ENCODE data around the gene SORCS1.

Gene SORCS1

GRCh38 chr10:106652279-106652678 is 512.2 kb downstream of the SORCS1 start:
- TF ChIP-seq, protein P1, sequence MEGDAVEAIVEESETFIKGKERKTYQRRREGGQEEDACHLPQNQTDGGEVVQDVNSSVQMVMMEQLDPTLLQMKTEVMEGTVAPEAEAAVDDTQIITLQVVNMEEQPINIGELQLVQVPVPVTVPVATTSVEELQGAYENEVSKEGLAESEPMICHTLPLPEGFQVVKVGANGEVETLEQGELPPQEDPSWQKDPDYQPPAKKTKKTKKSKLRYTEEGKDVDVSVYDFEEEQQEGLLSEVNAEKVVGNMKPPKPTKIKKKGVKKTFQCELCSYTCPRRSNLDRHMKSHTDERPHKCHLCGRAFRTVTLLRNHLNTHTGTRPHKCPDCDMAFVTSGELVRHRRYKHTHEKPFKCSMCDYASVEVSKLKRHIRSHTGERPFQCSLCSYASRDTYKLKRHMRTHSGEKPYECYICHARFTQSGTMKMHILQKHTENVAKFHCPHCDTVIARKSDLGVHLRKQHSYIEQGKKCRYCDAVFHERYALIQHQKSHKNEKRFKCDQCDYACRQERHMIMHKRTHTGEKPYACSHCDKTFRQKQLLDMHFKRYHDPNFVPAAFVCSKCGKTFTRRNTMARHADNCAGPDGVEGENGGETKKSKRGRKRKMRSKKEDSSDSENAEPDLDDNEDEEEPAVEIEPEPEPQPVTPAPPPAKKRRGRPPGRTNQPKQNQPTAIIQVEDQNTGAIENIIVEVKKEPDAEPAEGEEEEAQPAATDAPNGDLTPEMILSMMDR (IDR thresholded peaks at IDR 0.05; ENCODE audit: control extremely low read depth, extremely low read depth, low read depth, missing control alignments): no peak
- ChIA-PET CTCF (interaction anchor here (1.0 to 1.8 kb wide), 4 partner anchors 19 to 53 kb away, joined by 3 to 6 read pairs (median 4); no protein-coding TSS in a partner anchor), POLR2A (no interaction called here)
- DNase-seq (ENCODE audit: extremely low spot score): peak; percentile 19

- ChIA-PET CTCF (interaction anchor here (1.1 to 1.7 kb wide), 3 partner anchors 20 to 29 kb away, joined by 3 to 4 read pairs (median 3); no protein-coding TSS in a partner anchor), POLR2A (no interaction called here)
- TF ChIP-seq, protein P1 (IDR thresholded peaks at IDR 0.05; ENCODE audit: control extremely low read depth, extremely low read depth, low read depth, missing control alignments): no peak
- DNase-seq (ENCODE audit: extremely low spot score): no peak
Measured at GRCh38 chr10:106648534-106649481, 515.7 kb downstream of the SORCS1 start.

DNA sequence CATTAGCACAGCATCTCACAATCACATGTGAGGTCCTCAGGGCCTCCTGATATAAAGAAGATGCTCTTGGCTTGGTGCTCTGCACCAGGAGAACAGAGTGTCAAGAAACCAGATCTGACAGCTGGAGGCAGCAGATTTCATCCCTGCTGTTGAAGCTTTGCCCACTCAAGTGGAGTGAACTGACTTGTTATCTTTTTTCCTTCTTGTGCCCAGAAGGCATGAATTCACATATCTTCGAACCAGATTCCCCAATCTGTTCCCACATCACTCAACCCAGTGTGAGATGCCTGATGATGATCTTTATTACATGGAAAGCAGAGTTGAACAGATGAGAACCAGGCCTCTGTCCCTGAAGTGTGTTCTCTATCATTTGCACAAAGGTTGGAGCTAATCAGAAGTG is 521.0 kb downstream of the SORCS1 start:
- POLR2A ChIA-PET: no interaction called here
- TF ChIP-seq, protein P1 (IDR thresholded peaks at IDR 0.05; ENCODE audit: control extremely low read depth, extremely low read depth, low read depth, missing control alignments): no peak

DNA sequence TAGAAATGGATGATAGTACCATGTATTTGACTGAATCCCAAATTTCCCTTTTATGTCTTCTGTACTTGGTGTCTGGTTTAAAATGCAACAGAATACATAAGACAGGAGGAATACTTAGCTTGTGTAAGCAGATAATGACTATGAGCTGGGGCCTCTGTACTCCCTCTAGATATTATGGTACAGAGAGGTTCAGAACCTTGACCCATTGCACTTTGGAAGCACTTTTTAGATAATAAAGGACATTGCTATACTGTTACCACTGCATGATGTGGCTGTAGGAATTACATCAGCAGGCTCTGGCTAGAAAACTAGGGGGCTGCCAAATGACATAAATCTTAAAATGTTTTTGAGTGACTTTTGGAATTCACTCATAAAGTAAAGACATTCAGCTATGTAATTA is 526.6 kb downstream of the SORCS1 start:
- CTCF ChIA-PET: interaction anchor here (0.9 to 2.1 kb wide), 7 partner anchors 9 to 69 kb away, joined by 3 to 10 read pairs (median 3); no protein-coding TSS in a partner anchor

More for the DNA sequence above, 521.0 kb downstream of the SORCS1 start:
- no peak for DNase-seq (ENCODE audit: extremely low spot score)
- CTCF ChIA-PET: interaction anchor here (1.2 to 2.4 kb wide), 4 partner anchors 13 to 68 kb away, joined by 3 to 14 read pairs (median 4); no protein-coding TSS in a partner anchor

GRCh38 chr10:106636766-106637491 is 527.6 kb downstream of the SORCS1 start:
- ChIA-PET CTCF (interaction anchor here (0.9 to 1.6 kb wide), 5 partner anchors 10 to 38 kb away, joined by 3 to 5 read pairs (median 3); no protein-coding TSS in a partner anchor), POLR2A (no interaction called here)
- DNase-seq (ENCODE audit: extremely low spot score): no peak
- TF ChIP-seq, protein P1 (IDR thresholded peaks at IDR 0.05; ENCODE audit: control extremely low read depth, extremely low read depth, low read depth, missing control alignments): no peak

More for the DNA sequence above, 526.6 kb downstream of the SORCS1 start:
- POLR2A ChIA-PET: no interaction called here
- TF ChIP-seq, protein P1 (IDR thresholded peaks at IDR 0.05; ENCODE audit: control extremely low read depth, extremely low read depth, low read depth, missing control alignments): no peak
- no peak for DNase-seq (ENCODE audit: extremely low spot score)

- ChIA-PET POLR2A (no interaction called here), CTCF (no interaction called here)
- TF ChIP-seq, protein P1 (IDR thresholded peaks at IDR 0.05; ENCODE audit: control extremely low read depth, extremely low read depth, low read depth, missing control alignments): no peak
- no peak for DNase-seq (ENCODE audit: extremely low spot score)
Measured at GRCh38 chr10:106635947-106636346, 528.6 kb downstream of the SORCS1 start.
